Ovary (tissue), 3 donors: ENCODE data around the gene ORMDL1.

Source experiments
- EP300 ChIP-seq: sonication (generic); formaldehyde crosslinking; IDR thresholded peaks from one replicate; pipeline ENCODE4 v1.6.1; 2017; ENCODE audit warnings: antibody characterized with exemption
- POLR2A ChIP-seq: fragments of 450-650 bp; IDR thresholded peaks from one replicate; pipeline ENCODE4 v1.6.1; 2017; ENCODE audit warnings: antibody characterized with exemption, mild to moderate bottlenecking, moderate library complexity
- TF ChIP-seq, protein P1 (sequence below), 3 donors: fragments of 450-650 bp in 2 of 3; fragments of 200-600 bp in 1 of 3; IDR thresholded peaks; one replicate each; pipeline versions ENCODE4 v1.5.1 to v1.8.0; 2016 to 2022; ENCODE audit warnings: antibody characterized with exemption in 3 of 3, mild to moderate bottlenecking in 1 of 3
- donor health status: DM: no; HTN: no; CAD: no.

GRCh38 chr2:189726849-189727248 is 57.3 kb downstream of the ORMDL1 start:
- TF ChIP-seq EP300 (no peak), POLR2A (no peak)
- TF ChIP-seq, protein P1, sequence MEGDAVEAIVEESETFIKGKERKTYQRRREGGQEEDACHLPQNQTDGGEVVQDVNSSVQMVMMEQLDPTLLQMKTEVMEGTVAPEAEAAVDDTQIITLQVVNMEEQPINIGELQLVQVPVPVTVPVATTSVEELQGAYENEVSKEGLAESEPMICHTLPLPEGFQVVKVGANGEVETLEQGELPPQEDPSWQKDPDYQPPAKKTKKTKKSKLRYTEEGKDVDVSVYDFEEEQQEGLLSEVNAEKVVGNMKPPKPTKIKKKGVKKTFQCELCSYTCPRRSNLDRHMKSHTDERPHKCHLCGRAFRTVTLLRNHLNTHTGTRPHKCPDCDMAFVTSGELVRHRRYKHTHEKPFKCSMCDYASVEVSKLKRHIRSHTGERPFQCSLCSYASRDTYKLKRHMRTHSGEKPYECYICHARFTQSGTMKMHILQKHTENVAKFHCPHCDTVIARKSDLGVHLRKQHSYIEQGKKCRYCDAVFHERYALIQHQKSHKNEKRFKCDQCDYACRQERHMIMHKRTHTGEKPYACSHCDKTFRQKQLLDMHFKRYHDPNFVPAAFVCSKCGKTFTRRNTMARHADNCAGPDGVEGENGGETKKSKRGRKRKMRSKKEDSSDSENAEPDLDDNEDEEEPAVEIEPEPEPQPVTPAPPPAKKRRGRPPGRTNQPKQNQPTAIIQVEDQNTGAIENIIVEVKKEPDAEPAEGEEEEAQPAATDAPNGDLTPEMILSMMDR (IDR thresholded peaks at IDR 0.05): no peak
